Rectal smooth muscle tissue (tissue), 1 donor: Measurements from ENCODE around the gene WNT1.

Experiments used
- H3K27ac ChIP-seq: one replicate; pipeline ENCODE4 v1.7.0; 2013; ENCODE audit warnings: low read depth, low read length, inconsistent platforms
- H3K27me3 ChIP-seq: one replicate; pipeline ENCODE4 v1.7.0; 2013; ENCODE audit warnings: low read length; ENCODE audit not compliant: control insufficient read depth, insufficient read depth
- H3K36me3 ChIP-seq: one replicate; pipeline ENCODE4 v1.7.0; 2013; ENCODE audit warnings: low read length; ENCODE audit not compliant: control insufficient read depth, insufficient read depth
- H3K4me1 ChIP-seq: one replicate; pipeline ENCODE4 v1.7.0; 2013; ENCODE audit warnings: low read length; ENCODE audit not compliant: control insufficient read depth, insufficient read depth
- H3K4me3 ChIP-seq: one replicate; pipeline ENCODE4 v1.7.0; 2013; ENCODE audit warnings: low read length
- H3K9ac ChIP-seq: one replicate; pipeline ENCODE4 v1.7.0; 2013; ENCODE audit warnings: low read length

WNT1 gene

DNA sequence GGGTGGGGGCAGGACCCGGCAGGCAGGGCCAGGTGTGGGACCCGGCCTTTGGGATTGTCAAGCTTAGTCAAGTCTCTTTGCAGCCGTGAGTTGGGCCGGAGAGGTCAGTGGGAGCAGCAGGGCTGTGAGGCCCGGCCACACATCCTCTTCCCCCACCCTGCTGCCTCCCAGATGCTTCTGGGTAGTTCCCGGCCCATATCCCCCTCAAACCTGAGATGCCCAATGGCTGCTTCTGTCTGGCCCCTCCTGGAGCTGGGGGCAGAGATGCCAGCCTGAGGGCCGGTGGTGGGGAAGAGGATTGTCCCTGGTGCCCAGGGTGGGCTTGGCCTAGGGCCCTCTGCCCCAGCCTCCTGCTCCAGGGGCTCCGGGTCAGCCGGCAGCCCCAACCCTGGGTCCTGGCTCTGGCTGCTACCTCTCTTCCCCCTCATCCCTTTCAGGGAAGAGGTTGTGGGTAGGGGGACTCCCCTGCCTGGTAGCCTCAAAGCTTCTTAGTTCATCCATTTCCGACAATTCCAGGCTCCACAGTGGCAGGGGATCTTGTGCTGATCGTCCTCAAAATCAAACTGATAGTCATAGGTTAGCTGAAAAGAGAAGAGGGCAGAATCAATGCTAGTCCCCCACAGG, 43.3 kb downstream of the WNT1 start:
- Histone ChIP-seq H3K4me3 (no peak overlapping the region), H3K36me3 (peaks cover 46% of the 10 kb centered on the region), H3K9ac (no peak overlapping the region), H3K27ac (no peak overlapping the region), H3K27me3 (no peaks in the 10 kb centered on the region), H3K4me1 (peaks cover 7% of the 10 kb centered on the region)

DNA sequence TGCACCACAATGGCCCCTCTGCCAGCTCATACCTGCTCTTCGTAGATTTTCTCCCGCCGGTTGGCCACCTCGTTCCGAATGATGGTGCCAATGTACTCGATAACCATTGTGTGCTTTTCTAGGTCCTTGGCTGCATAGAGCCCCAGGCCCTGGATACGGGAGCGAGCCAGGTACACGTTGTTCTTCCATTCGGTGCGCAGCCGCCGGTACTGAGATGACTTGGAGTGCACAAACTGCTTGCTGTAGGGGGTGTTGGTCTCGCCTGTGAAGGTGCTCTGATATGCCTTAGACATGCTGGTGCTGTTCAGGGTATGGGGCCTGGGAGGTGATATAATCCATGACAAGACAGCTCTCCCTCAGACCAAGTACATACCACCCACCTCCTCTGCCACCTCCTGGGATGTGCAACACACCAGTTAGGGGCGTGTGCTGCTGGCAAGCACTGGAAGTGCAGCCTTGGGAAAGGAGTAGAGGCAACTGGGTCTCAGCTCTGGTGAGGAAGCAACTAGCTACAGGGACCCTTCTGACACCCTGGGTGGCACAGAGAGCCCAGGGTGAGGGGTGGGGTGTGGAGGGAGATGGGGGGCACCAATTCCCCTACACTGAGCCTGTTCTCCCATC, 44.5 kb downstream of the WNT1 start:
- no peaks in the 10 kb centered on the region for H3K27me3 ChIP-seq
- peaks cover 55% of the 10 kb centered on the region for H3K36me3 ChIP-seq
- peaks cover 4% of the 10 kb centered on the region for H3K4me1 ChIP-seq
- H3K27ac ChIP-seq, result no peak overlapping the region
- no peak overlapping the region for H3K4me3 ChIP-seq
- H3K9ac ChIP-seq, result no peak overlapping the region

DNA sequence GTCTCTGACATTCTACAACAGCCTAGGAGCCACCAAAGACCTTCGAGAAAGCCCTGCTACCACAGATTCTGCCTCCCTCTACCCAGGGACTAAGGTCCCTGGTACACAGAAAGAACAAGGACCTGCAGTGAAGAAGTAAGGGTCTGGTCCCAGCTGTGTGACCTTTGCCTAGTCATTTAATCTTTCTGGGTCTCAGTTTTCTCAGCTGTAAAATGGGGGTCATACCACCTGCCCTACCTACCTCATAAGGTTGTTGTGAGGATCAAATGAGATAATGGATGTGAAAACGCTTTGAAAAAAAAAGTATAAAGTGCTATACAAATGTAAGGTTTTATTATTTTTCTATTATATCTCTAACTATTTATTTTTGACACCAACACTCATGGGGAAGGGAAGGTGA, 45.7 kb downstream of the WNT1 start:
- no peak overlapping the region for H3K9ac ChIP-seq
- no peaks in the 10 kb centered on the region for H3K27me3 ChIP-seq
- H3K4me1 ChIP-seq, result no peaks in the 10 kb centered on the region
- H3K4me3 ChIP-seq, result no peak overlapping the region
- H3K36me3 ChIP-seq, result peaks cover 64% of the 10 kb centered on the region
- H3K27ac ChIP-seq, result no peak overlapping the region

GRCh38 chr12:49024543-49024942, 46.4 kb downstream of the WNT1 start:
- H3K4me1 ChIP-seq, result no peaks in the 10 kb centered on the region
- no peak overlapping the region for H3K4me3 ChIP-seq
- peaks cover 69% of the 10 kb centered on the region for H3K36me3 ChIP-seq

GRCh38 chr12:49025463-49025862, 47.3 kb downstream of the WNT1 start:
- no peaks in the 10 kb centered on the region for H3K27me3 ChIP-seq
- H3K9ac ChIP-seq, result no peak overlapping the region
- no peaks in the 10 kb centered on the region for H3K4me1 ChIP-seq
- H3K36me3 ChIP-seq, result peaks cover 69% of the 10 kb centered on the region
- no peak overlapping the region for H3K27ac ChIP-seq
- H3K4me3 ChIP-seq, result no peak overlapping the region

More at GRCh38 chr12:49024543-49024942, 46.4 kb downstream of the WNT1 start:
- no peak overlapping the region for H3K27ac ChIP-seq
- no peak overlapping the region for H3K9ac ChIP-seq
- no peaks in the 10 kb centered on the region for H3K27me3 ChIP-seq

DNA sequence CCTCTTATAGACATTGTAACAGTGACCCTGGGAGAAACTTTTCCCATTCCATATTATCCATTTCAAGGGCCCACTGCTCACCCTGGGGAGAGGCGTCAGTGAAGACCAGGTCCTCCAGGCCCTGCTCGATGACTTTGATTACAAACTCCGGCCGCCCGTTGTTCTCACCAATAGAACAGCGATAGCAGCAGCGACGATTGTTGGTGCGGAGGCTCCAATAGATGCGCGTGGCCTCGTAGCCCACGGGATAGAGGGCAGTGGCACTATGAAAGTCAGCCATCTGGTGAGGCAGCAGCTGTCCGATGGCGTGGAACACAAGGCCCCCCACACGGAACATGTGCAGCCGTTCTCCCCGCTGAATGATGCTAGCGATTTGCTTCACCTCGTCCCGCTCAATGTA, 48.0 kb downstream of the WNT1 start:
- no peak overlapping the region for H3K4me3 ChIP-seq
- no peak overlapping the region for H3K27ac ChIP-seq
- peaks cover 72% of the 10 kb centered on the region for H3K36me3 ChIP-seq
- H3K4me1 ChIP-seq, result no peaks in the 10 kb centered on the region
- H3K9ac ChIP-seq, result no peak overlapping the region
- no peaks in the 10 kb centered on the region for H3K27me3 ChIP-seq

DNA sequence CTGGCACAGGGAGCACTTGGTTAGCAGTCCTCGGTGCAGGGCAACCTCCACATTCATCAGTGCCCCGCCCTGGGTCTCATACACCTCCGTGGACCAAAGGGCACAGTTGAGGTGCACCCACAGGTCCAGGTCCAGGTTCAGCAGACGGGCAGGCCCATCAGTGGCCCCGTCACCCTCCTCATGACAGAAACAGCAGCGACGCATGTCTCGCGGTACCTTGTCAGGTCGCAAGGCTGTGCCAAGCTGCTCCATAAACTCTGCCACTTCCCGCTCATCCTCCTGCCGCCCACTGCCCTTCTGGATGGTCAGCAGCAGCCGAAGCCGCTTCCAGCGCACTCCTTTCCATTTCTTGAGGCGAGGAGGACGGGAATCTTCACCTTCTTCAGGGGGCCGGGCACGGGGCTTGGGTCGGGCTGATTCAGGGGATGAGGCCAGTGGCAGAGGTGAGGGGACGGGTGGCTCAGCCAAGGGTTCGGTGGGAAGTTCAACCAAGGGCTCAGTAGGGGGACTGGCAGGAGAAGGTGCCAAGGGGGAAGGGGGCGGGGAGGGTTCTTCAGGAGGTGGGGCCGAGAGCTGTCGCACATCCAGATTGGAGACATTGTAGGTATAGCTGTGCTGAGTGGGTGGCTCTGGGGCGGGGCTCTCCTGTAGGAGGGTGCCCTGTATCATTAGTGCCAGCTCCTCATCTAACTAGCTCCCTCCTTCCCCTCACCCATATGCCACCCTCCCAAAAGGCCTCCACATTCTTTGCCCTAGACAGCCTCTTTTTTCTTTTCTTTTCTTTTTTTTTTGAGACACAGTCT, 48.8 kb downstream of the WNT1 start:
- no peak overlapping the region for H3K4me3 ChIP-seq
- H3K4me1 ChIP-seq, result no peaks in the 10 kb centered on the region
- H3K27ac ChIP-seq, result no peak overlapping the region
- H3K9ac ChIP-seq, result no peak overlapping the region
- no peaks in the 10 kb centered on the region for H3K27me3 ChIP-seq
- H3K36me3 ChIP-seq, result peaks cover 68% of the 10 kb centered on the region

DNA sequence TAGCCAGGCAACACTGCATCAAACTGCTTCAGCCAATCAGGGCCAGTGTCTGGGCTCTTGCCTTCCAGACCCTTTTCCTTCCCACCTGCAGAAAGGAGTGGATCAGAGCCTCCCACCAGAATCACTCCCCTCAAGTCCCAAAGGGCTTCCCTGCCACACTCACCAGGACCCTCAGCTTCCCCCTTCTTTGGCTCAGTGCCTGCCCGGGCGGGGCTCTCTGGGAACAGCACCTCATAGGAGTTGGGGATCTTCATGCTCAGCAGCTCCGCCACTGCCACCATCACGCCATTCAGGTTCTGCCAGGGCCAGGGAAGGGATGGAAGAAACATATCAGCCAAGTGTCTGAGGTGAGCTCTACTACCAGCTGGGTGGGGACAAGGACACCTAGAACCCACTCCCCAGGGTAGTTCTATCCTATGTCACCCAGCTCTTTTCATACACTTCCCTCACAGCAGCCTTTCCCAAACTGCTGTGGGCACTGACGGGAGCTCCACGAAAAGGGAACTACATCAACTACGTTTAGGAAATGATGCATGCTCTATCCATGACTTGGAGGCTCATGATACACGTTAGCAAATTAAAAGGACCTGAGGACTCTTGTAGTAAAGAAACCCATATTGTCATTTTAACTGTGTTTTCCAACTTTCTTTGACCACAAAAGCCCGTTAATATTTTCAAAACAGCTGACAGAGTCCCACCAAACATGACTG, 49.9 kb downstream of the WNT1 start:
- Histone ChIP-seq H3K4me3 (no peak overlapping the region), H3K36me3 (peaks cover 65% of the 10 kb centered on the region), H3K27me3 (no peaks in the 10 kb centered on the region), H3K9ac (no peak overlapping the region), H3K27ac (no peak overlapping the region), H3K4me1 (no peaks in the 10 kb centered on the region)

DNA sequence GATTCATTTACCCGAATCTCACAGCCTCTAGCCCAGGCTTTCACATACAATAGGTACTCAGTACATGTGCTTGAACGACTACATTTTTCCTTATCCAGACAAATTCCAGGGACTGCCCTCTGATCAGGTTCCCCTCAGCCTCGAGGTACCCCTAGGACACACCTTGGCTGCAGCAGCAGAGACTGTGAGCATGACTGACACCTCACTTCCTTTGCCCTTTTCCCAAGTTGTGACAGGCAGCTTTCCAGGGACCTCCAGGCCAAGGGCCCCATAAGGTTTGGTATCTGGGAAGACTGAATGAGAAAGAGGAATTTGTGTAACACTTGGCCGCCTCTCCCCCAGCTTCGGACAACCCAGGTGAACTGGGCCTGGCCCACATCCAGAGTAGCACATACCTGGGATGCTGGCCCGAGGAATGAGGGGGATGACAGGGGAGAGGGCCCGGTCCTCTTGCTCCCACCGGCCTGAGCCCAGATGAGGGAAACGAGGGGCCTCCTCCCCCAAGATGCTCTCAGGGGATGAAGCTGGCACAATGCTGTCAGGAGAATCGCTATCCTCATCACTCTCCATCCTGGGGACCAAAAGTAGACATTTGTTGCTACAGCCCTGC, 50.6 kb downstream of the WNT1 start:
- Histone ChIP-seq H3K4me1 (no peaks in the 10 kb centered on the region), H3K9ac (no peak overlapping the region), H3K36me3 (peaks cover 60% of the 10 kb centered on the region), H3K27ac (no peak overlapping the region), H3K4me3 (no peak overlapping the region), H3K27me3 (no peaks in the 10 kb centered on the region)

DNA sequence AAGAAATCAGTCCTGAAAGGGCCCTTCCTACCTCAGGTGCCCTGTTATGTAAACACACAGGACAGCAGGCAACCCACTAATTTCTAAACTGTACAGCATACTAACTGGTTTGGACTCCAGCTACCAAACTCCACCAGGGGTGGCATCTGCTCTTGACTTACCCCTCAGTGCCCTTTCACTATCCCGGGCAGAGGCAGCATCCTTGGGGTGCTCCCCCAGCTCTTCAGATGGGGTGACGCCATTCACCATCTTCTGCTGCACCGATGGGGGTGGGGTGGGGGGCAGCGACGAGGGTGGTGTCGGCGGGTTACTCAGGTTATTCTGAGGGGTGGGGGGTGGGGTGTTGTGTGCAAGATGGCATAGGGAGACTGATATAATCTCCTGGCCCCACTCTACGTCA, 52.0 kb downstream of the WNT1 start:
- no peak overlapping the region for H3K4me3 ChIP-seq
- no peaks in the 10 kb centered on the region for H3K4me1 ChIP-seq
- H3K27ac ChIP-seq, result no peak overlapping the region
- H3K27me3 ChIP-seq, result no peaks in the 10 kb centered on the region
- H3K36me3 ChIP-seq, result peaks cover 57% of the 10 kb centered on the region
- H3K9ac ChIP-seq, result no peak overlapping the region

GRCh38 chr12:49030714-49031572, 52.8 kb downstream of the WNT1 start:
- Histone ChIP-seq H3K9ac (no peak overlapping the region), H3K27ac (no peak overlapping the region), H3K36me3 (peaks cover 49% of the 10 kb centered on the region), H3K4me1 (no peaks in the 10 kb centered on the region), H3K27me3 (no peaks in the 10 kb centered on the region), H3K4me3 (no peak overlapping the region)
